ENCODE results near the gene OR6S1.

- no peak for TF ChIP-seq TCF7L2 (IDR thresholded peaks at IDR 0.05; ENCODE audit: low read depth, low read length)
- no peak for TF ChIP-seq POLR2AphosphoS5 (IDR thresholded peaks at IDR 0.05; ENCODE audit: low read depth, low read length)
- no peak for TF ChIP-seq CTCF (IDR thresholded peaks at IDR 0.05)
- no peak for TF ChIP-seq SIN3A (IDR thresholded peaks at IDR 0.05; ENCODE audit: borderline replicate concordance, insufficient read depth, low read depth, low read length)
Observed at GRCh38 chr14:20668969-20669368, 27.5 kb upstream of the OR6S1 start.
